WTC11 (cell line): ENCODE measurements around the gene DNM3. TPM values are rescaled to one million over a fixed set of nuclear protein-coding genes. Genes with fewer than 3 reads are reported as not detected.

Experiments used
- ATAC-seq: fragments of 200-7000 bp; cut with Tn5 transposase; 2 replicates; pipeline ENCODE4 v1.10.0; 2021; ENCODE audit warnings: mild to moderate bottlenecking, moderate library complexity
- CTCF ChIA-PET: fragments of 300-600 bp; sonication (Branson Sonifier 250); formaldehyde crosslinking; loops from one replicate; lab custom pipeline; 2021; ENCODE audit warnings: antibody characterized with exemption; lab: Charles Lee
- POLR2A ChIA-PET: fragments of 350-600 bp; sonication (Branson Sonifier 250); formaldehyde crosslinking; loops from one replicate; lab custom pipeline; 2021; ENCODE audit warnings: antibody characterized with exemption; lab: Charles Lee
- DNase-seq: peaks from one replicate; pipeline ENCODE4 v3.0.0; 2021; ENCODE audit warnings: low spot score
- H3K27ac Mint-ChIP-seq: 2 replicates; pipeline ENCODE4 v1.8.0; 2021; ENCODE audit warnings: mixed read lengths
- H3K27me3 Mint-ChIP-seq: 2 replicates; pipeline ENCODE4 v1.8.0; 2021; ENCODE audit warnings: low read depth, mild to moderate bottlenecking, moderate library complexity, mixed read lengths
- H3K36me3 Mint-ChIP-seq: 2 replicates; pipeline ENCODE4 v1.8.0; 2021; ENCODE audit warnings: mixed read lengths
- H3K4me1 Mint-ChIP-seq: 2 replicates; pipeline ENCODE4 v1.8.0; 2022; ENCODE audit warnings: mixed read lengths
- H3K4me3 Mint-ChIP-seq: 2 replicates; pipeline ENCODE4 v1.8.0; 2021; ENCODE audit warnings: mild to moderate bottlenecking, moderate library complexity, mixed read lengths
- H3K9me3 Mint-ChIP-seq: 2 replicates; pipeline ENCODE4 v1.8.0; 2021; ENCODE audit warnings: mixed read lengths
- ATF1 ChIP-seq: sonication (generic); formaldehyde crosslinking; IDR thresholded peaks from 2 replicates; pipeline ENCODE4 v1.8.1; 2023; ENCODE audit warnings: mild to moderate bottlenecking, moderate library complexity, missing genetic modification reagents
- CREM ChIP-seq: sonication (generic); formaldehyde crosslinking; IDR thresholded peaks from 2 replicates; pipeline ENCODE4 v1.8.1; 2022; ENCODE audit warnings: mild to moderate bottlenecking, missing genetic modification reagents, moderate library complexity
- HMGA2 ChIP-seq: fragments of 250-450 bp; sonication (Bioruptor Pico); IDR thresholded peaks from 2 replicates; pipeline ENCODE4 v1.4.0; 2021; ENCODE audit warnings: mild to moderate bottlenecking, moderate library complexity
- JUN ChIP-seq: sonication (generic); formaldehyde crosslinking; IDR thresholded peaks from 2 replicates; pipeline ENCODE4 v1.8.0; 2023; ENCODE audit warnings: mild to moderate bottlenecking, missing genetic modification reagents
- NFATC4 ChIP-seq: fragments of 250-450 bp; sonication (Bioruptor Pico); IDR thresholded peaks from 2 replicates; pipeline ENCODE4 v1.9.0; 2021; ENCODE audit warnings: mild to moderate bottlenecking
- NFE2L1 ChIP-seq: sonication (generic); formaldehyde crosslinking; IDR thresholded peaks from 2 replicates; pipeline ENCODE4 v1.8.1; 2023; ENCODE audit warnings: missing genetic modification reagents
- NR3C1 ChIP-seq: sonication (generic); formaldehyde crosslinking; conservative IDR thresholded peaks from 2 replicates; pipeline ENCODE4 v1.8.1; 2023; ENCODE audit warnings: low read depth, mild to moderate bottlenecking, missing genetic modification reagents
- OVOL2 ChIP-seq: fragments of 250-450 bp; sonication (Bioruptor Pico); IDR thresholded peaks from 2 replicates; pipeline ENCODE4 v1.9.0; 2021; ENCODE audit warnings: mild to moderate bottlenecking, borderline replicate concordance
- RELA ChIP-seq: sonication (generic); formaldehyde crosslinking; IDR thresholded peaks from 2 replicates; pipeline ENCODE4 v1.8.1; 2022; ENCODE audit warnings: missing genetic modification reagents, mild to moderate bottlenecking, borderline replicate concordance
- SMAD4 ChIP-seq: sonication (generic); formaldehyde crosslinking; IDR thresholded peaks from 2 replicates; pipeline ENCODE4 v1.8.0; 2022; ENCODE audit warnings: mild to moderate bottlenecking, missing genetic modification reagents
- TEAD1 ChIP-seq: sonication (generic); formaldehyde crosslinking; IDR thresholded peaks from 2 replicates; pipeline ENCODE4 v1.8.0; 2022; ENCODE audit warnings: mild to moderate bottlenecking, missing genetic modification reagents
- ZNF263 ChIP-seq: sonication (generic); formaldehyde crosslinking; IDR thresholded peaks from 2 replicates; pipeline ENCODE4 v1.8.1; 2022; ENCODE audit warnings: low read depth, mild to moderate bottlenecking, moderate library complexity, missing genetic modification reagents
- ZNF396 ChIP-seq: fragments of 250-450 bp; sonication (Bioruptor Pico); IDR thresholded peaks from 2 replicates; pipeline ENCODE4 v1.8.0; 2021; ENCODE audit warnings: mild to moderate bottlenecking, moderate library complexity, borderline replicate concordance
- ZNF423 ChIP-seq: fragments of 250-450 bp; sonication (Bioruptor Pico); IDR thresholded peaks from 2 replicates; pipeline ENCODE4 v2.1.2; 2022; ENCODE audit warnings: mild to moderate bottlenecking, moderate library complexity
- total RNA-seq: library from RNA; stranded (reverse); gene quantifications from 3 replicates; pipeline ENCODE4 v1.2.3, GENCODE V29; 2021
- TF ChIP-seq, protein P1 (sequence below): sonication (generic); formaldehyde crosslinking; conservative IDR thresholded peaks from 2 replicates; pipeline ENCODE4 v1.8.1; 2022; ENCODE audit warnings: mild to moderate bottlenecking, missing genetic modification reagents
- TF ChIP-seq, protein P2 (sequence below): sonication (generic); formaldehyde crosslinking; IDR thresholded peaks from 2 replicates; pipeline ENCODE4 v1.8.1; 2022; ENCODE audit warnings: mild to moderate bottlenecking, moderate library complexity, missing genetic modification reagents
- TF ChIP-seq, protein P3 (sequence below): sonication (generic); formaldehyde crosslinking; IDR thresholded peaks from 2 replicates; pipeline ENCODE4 v1.8.0; 2022; ENCODE audit warnings: mild to moderate bottlenecking, missing genetic modification reagents
- TF ChIP-seq, protein P4 (sequence below): sonication (generic); formaldehyde crosslinking; IDR thresholded peaks from 2 replicates; pipeline ENCODE4 v1.8.0; 2022; ENCODE audit warnings: missing genetic modification reagents
- TF ChIP-seq, protein P5 (sequence below): sonication (generic); formaldehyde crosslinking; IDR thresholded peaks from 2 replicates; pipeline ENCODE4 v1.8.0; 2022; ENCODE audit warnings: mild to moderate bottlenecking, missing genetic modification reagents
- TF ChIP-seq, protein P6 (sequence below): fragments of 250-450 bp; sonication (Bioruptor Pico); IDR thresholded peaks from 2 replicates; pipeline ENCODE4 v1.9.0; 2021; ENCODE audit warnings: mild to moderate bottlenecking
- TF ChIP-seq, protein P7 (sequence below): sonication (generic); formaldehyde crosslinking; IDR thresholded peaks from 2 replicates; pipeline ENCODE4 v1.8.1; 2023; ENCODE audit warnings: mild to moderate bottlenecking, missing genetic modification reagents
- TF ChIP-seq, protein P8 (sequence below): sonication (generic); formaldehyde crosslinking; IDR thresholded peaks from 2 replicates; pipeline ENCODE4 v1.8.1; 2022; ENCODE audit warnings: low read depth, missing genetic modification reagents, borderline replicate concordance

Gene DNM3
- total RNA-seq, 1 experiment from 2014 or later = 1.9 TPM

DNA sequence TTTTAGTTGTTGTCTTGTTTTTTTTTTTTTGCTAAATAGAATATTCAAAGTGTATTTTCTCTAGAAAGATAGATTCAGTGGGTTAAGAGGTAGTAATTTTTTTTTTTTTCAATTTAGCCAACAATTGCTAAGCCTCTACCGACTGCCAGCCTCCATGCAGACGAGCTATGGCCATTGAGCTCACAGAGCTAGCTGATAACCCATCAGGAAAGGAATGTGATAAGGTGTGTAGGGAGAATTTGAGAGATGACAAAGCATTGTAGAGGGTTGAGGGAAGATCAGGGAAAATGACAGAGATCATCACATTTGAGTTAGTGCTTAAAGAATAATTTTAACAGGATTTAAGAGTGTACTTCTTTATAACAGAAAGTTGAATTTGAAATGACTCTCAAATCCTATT, 30.6 kb downstream of the DNM3 start:
- TF ChIP-seq TEAD1 (CRISPR knock-in tag) = no peak
- TF ChIP-seq, protein P1, sequence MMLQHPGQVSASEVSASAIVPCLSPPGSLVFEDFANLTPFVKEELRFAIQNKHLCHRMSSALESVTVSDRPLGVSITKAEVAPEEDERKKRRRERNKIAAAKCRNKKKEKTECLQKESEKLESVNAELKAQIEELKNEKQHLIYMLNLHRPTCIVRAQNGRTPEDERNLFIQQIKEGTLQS (CRISPR knock-in tag) = no peak
- TF ChIP-seq, protein P2, sequence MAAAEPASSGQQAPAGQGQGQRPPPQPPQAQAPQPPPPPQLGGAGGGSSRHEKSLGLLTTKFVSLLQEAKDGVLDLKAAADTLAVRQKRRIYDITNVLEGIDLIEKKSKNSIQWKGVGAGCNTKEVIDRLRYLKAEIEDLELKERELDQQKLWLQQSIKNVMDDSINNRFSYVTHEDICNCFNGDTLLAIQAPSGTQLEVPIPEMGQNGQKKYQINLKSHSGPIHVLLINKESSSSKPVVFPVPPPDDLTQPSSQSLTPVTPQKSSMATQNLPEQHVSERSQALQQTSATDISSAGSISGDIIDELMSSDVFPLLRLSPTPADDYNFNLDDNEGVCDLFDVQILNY (CRISPR knock-in tag) = no peak
- no peak for TF ChIP-seq SMAD4 (CRISPR knock-in tag)
- TF ChIP-seq, protein P3, sequence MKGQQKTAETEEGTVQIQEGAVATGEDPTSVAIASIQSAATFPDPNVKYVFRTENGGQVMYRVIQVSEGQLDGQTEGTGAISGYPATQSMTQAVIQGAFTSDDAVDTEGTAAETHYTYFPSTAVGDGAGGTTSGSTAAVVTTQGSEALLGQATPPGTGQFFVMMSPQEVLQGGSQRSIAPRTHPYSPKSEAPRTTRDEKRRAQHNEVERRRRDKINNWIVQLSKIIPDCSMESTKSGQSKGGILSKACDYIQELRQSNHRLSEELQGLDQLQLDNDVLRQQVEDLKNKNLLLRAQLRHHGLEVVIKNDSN = no peak
- TF ChIP-seq ZNF263 (CRISPR knock-in tag) = no peak
- no peak for TF ChIP-seq NFE2L1 (CRISPR knock-in tag)
- TF ChIP-seq ATF1 (CRISPR knock-in tag) = no peak
- TF ChIP-seq NR3C1 = no peak
- no peaks in the 10 kb centered on the region for H3K27me3 Mint-ChIP-seq
- no peak overlapping the region for H3K4me3 Mint-ChIP-seq
- ChIA-PET POLR2A (interaction anchor here (0.7 kb wide), 1 partner anchor 217 kb away, joined by 4 read pairs; no protein-coding TSS in a partner anchor), CTCF (interaction anchor here (0.6 to 1.0 kb wide), 5 partner anchors 54 to 227 kb away, joined by 3 to 5 read pairs (median 3); no protein-coding TSS in a partner anchor)
- ATAC-seq = peak; percentile 92
- H3K9me3 Mint-ChIP-seq = no peaks in the 10 kb centered on the region
- H3K36me3 Mint-ChIP-seq = no peaks in the 10 kb centered on the region
- H3K4me1 Mint-ChIP-seq = peaks cover 15% of the 10 kb centered on the region
- H3K27ac Mint-ChIP-seq = no peak overlapping the region
- no peak for DNase-seq

DNA sequence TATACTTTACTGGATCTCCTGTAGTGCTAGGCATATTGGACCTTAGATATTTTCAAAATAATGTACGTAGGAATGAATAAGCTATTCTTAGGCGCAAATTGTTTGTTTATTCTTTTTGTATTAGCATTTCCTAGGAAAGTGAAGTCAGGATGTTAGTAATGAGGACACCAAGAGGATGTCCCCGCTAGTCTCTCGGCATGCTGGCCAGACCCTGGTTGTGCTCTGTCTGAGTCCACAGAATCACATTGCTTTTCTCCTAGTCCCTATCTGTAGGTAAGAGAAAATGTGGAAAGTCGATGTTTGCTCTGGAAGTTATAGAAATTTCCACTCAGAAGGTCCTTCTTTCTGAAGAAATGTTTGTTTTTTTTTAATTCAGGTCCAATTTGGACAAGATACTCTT, 31.1 kb downstream of the DNM3 start:
- H3K4me3 Mint-ChIP-seq = no peak overlapping the region

DNA sequence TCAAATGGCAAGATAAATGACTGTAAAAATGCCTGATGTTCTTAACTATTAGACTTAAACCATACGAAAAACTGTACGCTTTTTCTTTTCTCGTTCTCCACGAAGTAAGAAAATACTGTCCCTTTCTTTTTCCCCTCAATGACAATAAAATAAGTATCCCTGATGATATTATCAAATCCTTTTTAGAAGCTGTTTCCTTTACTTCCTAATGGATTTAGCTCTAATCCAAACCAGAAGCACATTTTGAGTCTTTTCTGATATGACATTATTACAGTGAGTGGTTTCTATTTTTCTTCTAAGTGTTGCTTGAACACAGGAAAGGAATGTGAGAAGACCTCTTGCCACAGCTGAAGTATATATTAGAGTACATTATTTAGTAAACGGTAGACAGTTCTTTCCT, 32.4 kb downstream of the DNM3 start:
- Mint-ChIP-seq H3K4me1 (peaks cover 15% of the 10 kb centered on the region), H3K4me3 (no peak overlapping the region), H3K27ac (no peak overlapping the region), H3K36me3 (no peaks in the 10 kb centered on the region), H3K9me3 (no peaks in the 10 kb centered on the region), H3K27me3 (no peaks in the 10 kb centered on the region)
- ATAC-seq = no peak
- ChIA-PET CTCF (no interaction called here), POLR2A (no interaction called here)
- no peak for DNase-seq
- TF ChIP-seq NFATC4 (no peak), CREM (CRISPR knock-in tag) (no peak), HMGA2 (CRISPR knock-in tag) (no peak), OVOL2 (CRISPR knock-in tag) (no peak), RELA (CRISPR knock-in tag) (no peak), ZNF396 (CRISPR knock-in tag) (no peak)
- TF ChIP-seq, protein P4, sequence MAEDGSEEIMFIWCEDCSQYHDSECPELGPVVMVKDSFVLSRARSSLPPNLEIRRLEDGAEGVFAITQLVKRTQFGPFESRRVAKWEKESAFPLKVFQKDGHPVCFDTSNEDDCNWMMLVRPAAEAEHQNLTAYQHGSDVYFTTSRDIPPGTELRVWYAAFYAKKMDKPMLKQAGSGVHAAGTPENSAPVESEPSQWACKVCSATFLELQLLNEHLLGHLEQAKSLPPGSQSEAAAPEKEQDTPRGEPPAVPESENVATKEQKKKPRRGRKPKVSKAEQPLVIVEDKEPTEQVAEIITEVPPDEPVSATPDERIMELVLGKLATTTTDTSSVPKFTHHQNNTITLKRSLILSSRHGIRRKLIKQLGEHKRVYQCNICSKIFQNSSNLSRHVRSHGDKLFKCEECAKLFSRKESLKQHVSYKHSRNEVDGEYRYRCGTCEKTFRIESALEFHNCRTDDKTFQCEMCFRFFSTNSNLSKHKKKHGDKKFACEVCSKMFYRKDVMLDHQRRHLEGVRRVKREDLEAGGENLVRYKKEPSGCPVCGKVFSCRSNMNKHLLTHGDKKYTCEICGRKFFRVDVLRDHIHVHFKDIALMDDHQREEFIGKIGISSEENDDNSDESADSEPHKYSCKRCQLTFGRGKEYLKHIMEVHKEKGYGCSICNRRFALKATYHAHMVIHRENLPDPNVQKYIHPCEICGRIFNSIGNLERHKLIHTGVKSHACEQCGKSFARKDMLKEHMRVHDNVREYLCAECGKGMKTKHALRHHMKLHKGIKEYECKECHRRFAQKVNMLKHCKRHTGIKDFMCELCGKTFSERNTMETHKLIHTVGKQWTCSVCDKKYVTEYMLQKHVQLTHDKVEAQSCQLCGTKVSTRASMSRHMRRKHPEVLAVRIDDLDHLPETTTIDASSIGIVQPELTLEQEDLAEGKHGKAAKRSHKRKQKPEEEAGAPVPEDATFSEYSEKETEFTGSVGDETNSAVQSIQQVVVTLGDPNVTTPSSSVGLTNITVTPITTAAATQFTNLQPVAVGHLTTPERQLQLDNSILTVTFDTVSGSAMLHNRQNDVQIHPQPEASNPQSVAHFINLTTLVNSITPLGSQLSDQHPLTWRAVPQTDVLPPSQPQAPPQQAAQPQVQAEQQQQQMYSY (CRISPR knock-in tag) = no peak
- TF ChIP-seq, protein P5, sequence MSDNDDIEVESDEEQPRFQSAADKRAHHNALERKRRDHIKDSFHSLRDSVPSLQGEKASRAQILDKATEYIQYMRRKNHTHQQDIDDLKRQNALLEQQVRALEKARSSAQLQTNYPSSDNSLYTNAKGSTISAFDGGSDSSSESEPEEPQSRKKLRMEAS (CRISPR knock-in tag) = no peak
- TF ChIP-seq, protein P6, sequence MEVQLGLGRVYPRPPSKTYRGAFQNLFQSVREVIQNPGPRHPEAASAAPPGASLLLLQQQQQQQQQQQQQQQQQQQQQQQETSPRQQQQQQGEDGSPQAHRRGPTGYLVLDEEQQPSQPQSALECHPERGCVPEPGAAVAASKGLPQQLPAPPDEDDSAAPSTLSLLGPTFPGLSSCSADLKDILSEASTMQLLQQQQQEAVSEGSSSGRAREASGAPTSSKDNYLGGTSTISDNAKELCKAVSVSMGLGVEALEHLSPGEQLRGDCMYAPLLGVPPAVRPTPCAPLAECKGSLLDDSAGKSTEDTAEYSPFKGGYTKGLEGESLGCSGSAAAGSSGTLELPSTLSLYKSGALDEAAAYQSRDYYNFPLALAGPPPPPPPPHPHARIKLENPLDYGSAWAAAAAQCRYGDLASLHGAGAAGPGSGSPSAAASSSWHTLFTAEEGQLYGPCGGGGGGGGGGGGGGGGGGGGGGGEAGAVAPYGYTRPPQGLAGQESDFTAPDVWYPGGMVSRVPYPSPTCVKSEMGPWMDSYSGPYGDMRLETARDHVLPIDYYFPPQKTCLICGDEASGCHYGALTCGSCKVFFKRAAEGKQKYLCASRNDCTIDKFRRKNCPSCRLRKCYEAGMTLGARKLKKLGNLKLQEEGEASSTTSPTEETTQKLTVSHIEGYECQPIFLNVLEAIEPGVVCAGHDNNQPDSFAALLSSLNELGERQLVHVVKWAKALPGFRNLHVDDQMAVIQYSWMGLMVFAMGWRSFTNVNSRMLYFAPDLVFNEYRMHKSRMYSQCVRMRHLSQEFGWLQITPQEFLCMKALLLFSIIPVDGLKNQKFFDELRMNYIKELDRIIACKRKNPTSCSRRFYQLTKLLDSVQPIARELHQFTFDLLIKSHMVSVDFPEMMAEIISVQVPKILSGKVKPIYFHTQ (CRISPR knock-in tag) = no peak

More for the DNA sequence above, 31.1 kb downstream of the DNM3 start:
- no peaks in the 10 kb centered on the region for H3K9me3 Mint-ChIP-seq
- peaks cover 15% of the 10 kb centered on the region for H3K4me1 Mint-ChIP-seq
- TF ChIP-seq JUN (CRISPR knock-in tag) = no peak
- no peak for TF ChIP-seq ZNF423 (CRISPR knock-in tag)
- TF ChIP-seq, protein P7, sequence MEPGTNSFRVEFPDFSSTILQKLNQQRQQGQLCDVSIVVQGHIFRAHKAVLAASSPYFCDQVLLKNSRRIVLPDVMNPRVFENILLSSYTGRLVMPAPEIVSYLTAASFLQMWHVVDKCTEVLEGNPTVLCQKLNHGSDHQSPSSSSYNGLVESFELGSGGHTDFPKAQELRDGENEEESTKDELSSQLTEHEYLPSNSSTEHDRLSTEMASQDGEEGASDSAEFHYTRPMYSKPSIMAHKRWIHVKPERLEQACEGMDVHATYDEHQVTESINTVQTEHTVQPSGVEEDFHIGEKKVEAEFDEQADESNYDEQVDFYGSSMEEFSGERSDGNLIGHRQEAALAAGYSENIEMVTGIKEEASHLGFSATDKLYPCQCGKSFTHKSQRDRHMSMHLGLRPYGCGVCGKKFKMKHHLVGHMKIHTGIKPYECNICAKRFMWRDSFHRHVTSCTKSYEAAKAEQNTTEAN (CRISPR knock-in tag) = no peak
- TF ChIP-seq, protein P8, sequence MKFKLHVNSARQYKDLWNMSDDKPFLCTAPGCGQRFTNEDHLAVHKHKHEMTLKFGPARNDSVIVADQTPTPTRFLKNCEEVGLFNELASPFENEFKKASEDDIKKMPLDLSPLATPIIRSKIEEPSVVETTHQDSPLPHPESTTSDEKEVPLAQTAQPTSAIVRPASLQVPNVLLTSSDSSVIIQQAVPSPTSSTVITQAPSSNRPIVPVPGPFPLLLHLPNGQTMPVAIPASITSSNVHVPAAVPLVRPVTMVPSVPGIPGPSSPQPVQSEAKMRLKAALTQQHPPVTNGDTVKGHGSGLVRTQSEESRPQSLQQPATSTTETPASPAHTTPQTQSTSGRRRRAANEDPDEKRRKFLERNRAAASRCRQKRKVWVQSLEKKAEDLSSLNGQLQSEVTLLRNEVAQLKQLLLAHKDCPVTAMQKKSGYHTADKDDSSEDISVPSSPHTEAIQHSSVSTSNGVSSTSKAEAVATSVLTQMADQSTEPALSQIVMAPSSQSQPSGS = no peak
- ATAC-seq (peak; percentile 65), DNase-seq (no peak)
- no peaks in the 10 kb centered on the region for H3K36me3 Mint-ChIP-seq
- H3K27me3 Mint-ChIP-seq = no peaks in the 10 kb centered on the region
- ChIA-PET CTCF (interaction anchor here (0.6 to 1.0 kb wide), 5 partner anchors 55 to 228 kb away, joined by 3 to 5 read pairs (median 3); no protein-coding TSS in a partner anchor), POLR2A (interaction anchor here (0.7 kb wide), 2 partner anchors 218 to 558 kb away, joined by 3 to 4 read pairs; partner anchors contain the start of gene FMO4)
- no peak overlapping the region for H3K27ac Mint-ChIP-seq
